Measurements from ENCODE around the gene BMF.
"Not testable (repeated sequence)": the region's sequence is repeated elsewhere in the genome, so short reads cannot be mapped to it uniquely, and the experiment has no call there.

Gene BMF

GRCh38 chr15:40087991-40088928 lies 20.4 kb downstream of the BMF start:
- DNase-seq, result peak in 2 of 4 experiments; percentile 40 to 48

GRCh38 chr15:40087068-40087810 lies 21.4 kb downstream of the BMF start:
- DNase-seq, result no peak

- no peak for DNase-seq
Measured at GRCh38 chr15:40085266-40085665, 23.4 kb downstream of the BMF start.

DNA sequence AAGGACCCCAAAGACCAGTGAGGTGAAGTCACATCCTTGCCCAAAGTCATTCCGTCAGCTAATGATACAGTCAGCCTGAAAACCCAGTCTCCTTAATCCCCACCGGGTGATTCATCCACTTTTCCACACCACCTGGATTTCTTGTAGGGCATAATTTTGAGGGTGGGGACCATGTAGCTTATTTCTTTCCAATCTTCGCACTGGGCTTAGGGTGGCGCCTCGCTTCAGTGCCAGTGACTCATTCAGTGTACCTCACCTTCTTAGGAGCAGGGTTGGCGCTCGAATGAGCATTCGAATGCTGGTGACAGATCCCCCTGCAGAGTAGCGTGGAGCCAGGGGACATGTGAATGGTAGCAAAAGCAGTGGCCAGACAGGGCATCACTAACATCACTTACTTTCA lies 24.0 kb downstream of the BMF start:
- DNase-seq, result no peak

DNA sequence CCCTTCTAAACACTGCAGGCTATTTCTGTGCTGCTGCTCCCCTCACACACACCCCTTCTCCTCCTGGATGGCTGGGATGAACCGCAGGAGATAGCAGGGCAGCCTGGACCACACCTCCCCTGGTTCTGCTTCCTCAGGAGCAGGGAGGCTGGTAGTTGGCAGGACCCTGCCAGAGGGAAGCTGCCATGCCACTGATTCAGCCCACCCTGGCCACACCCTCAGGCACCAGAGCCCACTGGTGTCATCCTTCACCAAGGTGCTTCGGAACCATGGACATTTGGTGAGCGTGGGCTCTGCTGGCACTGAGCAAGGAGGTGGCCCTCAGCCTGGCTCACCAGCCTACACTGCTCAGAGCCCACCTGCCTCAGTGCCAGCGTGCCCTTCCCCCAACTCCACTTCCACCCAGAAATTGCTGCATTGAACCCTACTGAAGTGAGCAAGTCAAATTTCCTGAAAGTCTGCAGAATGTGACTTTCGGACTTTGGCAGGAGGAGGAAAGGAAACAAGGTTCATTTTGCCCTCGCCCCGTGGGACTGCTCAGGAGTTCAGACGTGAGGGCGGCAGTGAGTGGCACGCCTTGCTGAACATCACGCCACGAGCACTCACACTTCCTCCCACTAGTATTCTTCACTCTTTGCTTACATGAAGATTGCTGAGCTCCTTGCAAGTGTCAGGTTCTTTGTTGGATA lies 26.3 kb downstream of the BMF start:
- DNase-seq, result peak in 1 of 4 experiments; percentile 32

DNA sequence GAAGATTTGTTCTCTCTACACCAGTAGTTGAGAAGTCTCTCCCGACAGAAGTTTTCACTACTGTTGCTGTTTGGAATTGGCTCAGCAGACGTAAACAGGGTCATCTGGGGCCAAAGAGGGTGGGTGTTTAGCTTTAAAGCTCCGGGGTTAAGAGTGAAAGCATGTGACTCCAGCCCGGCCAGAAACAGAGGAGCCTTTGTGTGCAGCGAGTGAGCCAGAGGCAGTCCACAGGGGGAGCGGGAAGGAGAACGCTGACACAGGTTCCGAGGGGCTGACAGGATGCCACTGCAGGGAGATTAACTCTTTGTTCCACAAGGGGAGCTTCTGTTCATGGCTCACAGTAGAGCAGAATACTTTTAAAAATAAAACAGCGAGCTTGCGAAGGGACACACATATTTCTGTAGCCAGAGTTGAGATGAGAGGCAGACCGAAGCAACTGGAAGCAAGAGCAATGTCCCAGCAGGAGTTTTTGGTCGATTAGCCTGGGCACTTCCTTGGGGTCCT lies 26.9 kb downstream of the BMF start:
- DNase-seq, result peak; percentile 76 to 88 (median 87)

DNA sequence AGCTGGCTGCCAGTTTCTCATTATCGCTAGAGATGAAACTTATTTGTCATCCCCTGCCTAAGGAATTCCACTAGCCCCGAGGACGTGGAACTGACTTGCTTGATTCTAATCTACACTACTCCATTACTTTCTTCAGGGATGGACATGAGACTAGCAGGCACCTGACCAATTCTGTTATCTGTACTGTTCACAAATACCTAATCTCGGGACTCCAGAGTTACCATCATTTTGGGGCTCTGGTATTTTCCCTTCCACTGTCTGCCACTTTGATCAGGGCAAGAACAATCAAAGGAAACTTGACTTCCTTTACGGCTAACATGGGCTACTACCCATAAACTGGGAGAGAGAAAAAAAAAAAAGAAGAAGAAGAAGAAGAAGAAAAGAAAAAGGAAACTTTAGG lies 27.8 kb downstream of the BMF start:
- DNase-seq, result no peak

GRCh38 chr15:40080104-40080503 lies 28.6 kb downstream of the BMF start:
- no peak for DNase-seq

GRCh38 chr15:40079456-40079855 lies 29.2 kb downstream of the BMF start:
- no peak for DNase-seq

DNA sequence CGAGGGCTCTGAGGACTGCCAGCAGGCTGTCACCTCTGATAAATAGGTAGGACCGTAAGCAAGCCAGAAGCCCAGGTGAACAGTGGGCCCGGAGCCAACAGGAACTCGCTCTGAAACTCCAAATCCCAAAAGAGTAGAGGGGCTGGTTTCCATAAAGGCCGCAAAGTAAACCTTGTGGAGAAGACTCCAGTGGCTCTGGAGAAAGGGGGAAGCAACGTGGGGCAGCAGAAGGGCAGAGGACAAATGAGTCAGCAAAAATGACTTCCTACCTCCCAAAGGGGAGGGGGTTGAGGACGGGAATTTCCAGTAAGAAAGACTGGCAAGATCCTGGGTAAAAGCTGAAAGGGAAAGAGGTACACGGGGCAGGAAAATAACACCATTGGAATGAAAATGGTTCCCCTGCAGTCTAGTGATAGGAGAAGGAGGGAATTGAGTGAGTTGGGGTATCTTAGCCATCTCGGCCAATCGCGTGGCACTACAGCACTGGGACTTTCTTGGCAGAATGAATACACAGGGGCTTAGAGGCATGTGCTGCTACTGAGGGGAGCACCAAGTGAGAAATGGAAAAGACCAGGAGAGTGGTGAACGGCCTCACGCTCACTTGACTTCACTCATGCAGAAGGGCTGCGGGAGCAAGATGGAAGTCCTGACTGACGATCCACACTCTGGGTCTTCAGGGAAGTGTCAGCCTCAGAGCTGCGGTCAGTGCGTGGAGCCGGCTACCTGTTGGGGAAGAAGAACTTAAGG lies 33.2 kb downstream of the BMF start:
- peak; percentile 29 to 66 (median 64) for DNase-seq

GRCh38 chr15:40074656-40075055 lies 34.0 kb downstream of the BMF start:
- not testable (repeated sequence) for DNase-seq

- DNase-seq, result not testable (repeated sequence)
Measured at GRCh38 chr15:40073716-40074490, 34.8 kb downstream of the BMF start.

- no peak for DNase-seq
Measured at GRCh38 chr15:40072216-40072990, 36.3 kb downstream of the BMF start.

GRCh38 chr15:40070608-40071218 lies 38.0 kb downstream of the BMF start:
- DNase-seq, result no peak

GRCh38 chr15:40070166-40070557 lies 38.5 kb downstream of the BMF start:
- DNase-seq, result no peak

DNA sequence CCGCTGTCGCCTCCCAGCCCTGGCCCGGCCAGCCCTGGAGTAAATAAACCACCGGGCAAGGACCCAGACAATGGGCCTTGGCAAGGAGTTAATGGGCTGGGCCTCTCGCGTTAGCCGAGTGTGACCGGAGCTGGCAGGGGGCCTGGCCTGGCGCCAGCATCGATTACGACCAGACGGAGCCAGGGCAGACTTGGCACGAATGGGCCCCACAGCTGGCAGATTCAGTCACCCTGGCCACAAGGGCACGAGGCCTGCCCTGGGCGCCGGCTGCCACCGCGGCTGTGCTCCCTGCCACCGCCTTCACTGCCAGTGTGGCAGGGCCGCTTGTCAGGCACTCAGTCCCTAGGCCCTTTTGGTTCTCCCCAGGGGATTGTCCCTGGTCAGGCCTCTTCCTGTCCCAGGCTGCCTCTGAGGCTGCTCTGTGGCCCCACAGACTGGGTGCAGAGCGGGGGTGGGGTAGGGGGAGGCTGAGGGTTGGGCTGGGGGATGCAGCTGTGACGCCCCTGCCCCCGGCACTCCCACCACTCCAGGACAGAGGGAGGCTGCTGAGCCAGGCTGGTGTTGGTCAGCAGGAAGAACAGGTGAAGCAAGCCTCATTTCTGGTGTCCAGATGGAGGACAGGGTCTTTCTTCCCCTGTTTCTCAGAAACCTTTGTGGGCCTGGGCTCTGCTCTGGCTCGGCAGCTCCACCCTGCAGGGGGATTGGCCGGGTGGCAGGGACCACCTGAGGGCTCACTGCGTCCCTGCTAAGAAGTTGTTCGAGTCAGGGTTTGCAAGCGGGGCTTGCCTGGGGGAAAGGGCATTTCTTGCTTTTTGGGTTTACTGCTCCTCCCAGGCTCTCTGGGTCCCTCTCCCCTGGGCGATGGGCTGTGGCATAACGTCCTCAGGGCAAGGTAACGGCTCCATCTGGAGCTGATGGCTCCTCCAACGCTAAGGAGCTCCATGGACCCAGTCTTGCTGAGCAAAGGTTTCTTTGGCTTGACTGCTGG lies 39.2 kb downstream of the BMF start:
- DNase-seq, result peak in 2 of 4 experiments; percentile 11 to 41

GRCh38 chr15:40067921-40068624 lies 40.6 kb downstream of the BMF start:
- no peak for DNase-seq

GRCh38 chr15:40066589-40066988 lies 42.1 kb downstream of the BMF start:
- no peak for DNase-seq
